MCF 10A (cell line): ENCODE measurements around the gene GNG13. TPM values are rescaled to one million over a fixed set of nuclear protein-coding genes. Genes with fewer than 3 reads are reported as not detected.

Experiments used
- BruUV-seq: library from RNA; stranded (reverse); fragments of 400-500 nt; replicated peaks from 2 replicates; lab custom pipeline; 2021; lab: Mats Ljungman, UMichigan
- CTCF ChIA-PET: fragments of 300-600 bp; sonication (Branson Sonifier 250); formaldehyde crosslinking; extraction: SDS; loops from one replicate; lab custom pipeline; 2021; ENCODE audit warnings: antibody characterized with exemption, inconsistent platforms; lab: Yijun Ruan, JAX
- POLR2A ChIA-PET: fragments of 300-600, 350-650 bp; sonication (Branson Sonifier 250); formaldehyde crosslinking; extraction: SDS; loops from one replicate; lab custom pipeline; 2020; ENCODE audit warnings: antibody characterized with exemption, inconsistent platforms; lab: Yijun Ruan, JAX
- DNase-seq: peaks from one replicate; pipeline ENCODE4 v3.0.0-alpha.2; 2018; ENCODE audit not compliant: unreplicated experiment
- H3K27ac Mint-ChIP-seq: one replicate; pipeline ENCODE4 v1.8.0; 2022; ENCODE audit warnings: mild to moderate bottlenecking, low read depth, mixed read lengths; ENCODE audit not compliant: unreplicated experiment
- H3K27me3 Mint-ChIP-seq: one replicate; pipeline ENCODE4 v1.8.0; 2022; ENCODE audit warnings: mixed read lengths; ENCODE audit not compliant: insufficient read depth, unreplicated experiment
- H3K36me3 Mint-ChIP-seq: one replicate; pipeline ENCODE4 v1.8.0; 2022; ENCODE audit warnings: mild to moderate bottlenecking, moderate library complexity, mixed read lengths; ENCODE audit not compliant: insufficient read depth, unreplicated experiment
- H3K4me1 Mint-ChIP-seq: one replicate; pipeline ENCODE4 v1.8.0; 2022; ENCODE audit warnings: mixed read lengths; ENCODE audit not compliant: insufficient read depth, unreplicated experiment
- H3K4me3 Mint-ChIP-seq: one replicate; pipeline ENCODE4 v1.8.0; 2022; ENCODE audit warnings: mild to moderate bottlenecking, moderate library complexity, mixed read lengths; ENCODE audit not compliant: unreplicated experiment
- H3K9me3 Mint-ChIP-seq: one replicate; pipeline ENCODE4 v1.8.0; 2022; ENCODE audit warnings: mixed read lengths; ENCODE audit not compliant: unreplicated experiment
- CTCF ChIP-seq: fragments of 200-600 bp; IDR thresholded peaks from one replicate; pipeline ENCODE4 v1.8.0; 2022; ENCODE audit warnings: antibody characterized with exemption, mild to moderate bottlenecking; ENCODE audit not compliant: unreplicated experiment
- intact Hi-C: fragments of 100-400 bp; cut with micrococcal nuclease; formaldehyde crosslinking; loops from 2 replicates; pipeline ENCODE4 v1.14.1; 2022
- total RNA-seq: library from RNA; stranded (reverse); gene quantifications from 2 replicates; pipeline ENCODE4 v1.2.3, GENCODE V29; 2022

Gene GNG13
- total RNA-seq, 1 experiment from 2014 or later = not detected

GRCh38 chr16:760545-761343 lies 39.8 kb downstream of the GNG13 start, which contains the start of gene MSLN:
Gene MSLN, plus strand, starts transcription at chr16:760734. Its CDS starts 1,947 bp downstream, at chr16:762681.
- TF ChIP-seq CTCF = no peak
- H3K27me3 Mint-ChIP-seq = no peaks in the 10 kb centered on the region
- ChIA-PET POLR2A (interaction anchor here (0.8 to 3.9 kb wide), 16 partner anchors 9 to 1021 kb away, joined by 3 to 26 read pairs (median 5); partner anchors contain the start of genes ANTKMT, CCDC78, CHTF18 and CIAO3), CTCF (interaction anchor here (0.7 to 2.9 kb wide), 6 partner anchors 9 to 48 kb away, joined by 3 to 11 read pairs (median 8); partner anchors contain the start of gene CIAO3)
- BruUV-seq = TSS peak; percentile 65
- H3K27ac Mint-ChIP-seq = peak within 1 kb of the TSS; percentile 61
- DNase-seq = peak; percentile 76
- H3K9me3 Mint-ChIP-seq = no peaks in the 10 kb centered on the region
- intact Hi-C loops = no loop called here
- peak within 1 kb of the TSS; percentile 60 for H3K4me3 Mint-ChIP-seq
- H3K4me1 Mint-ChIP-seq = peaks cover 10% of the 10 kb centered on the region
- H3K36me3 Mint-ChIP-seq = no peaks in the 10 kb centered on the region

- ChIA-PET POLR2A (interaction anchor here (1.1 to 3.9 kb wide), 10 partner anchors 10 to 123 kb away, joined by 3 to 26 read pairs (median 9); partner anchors contain the start of genes ANTKMT, CHTF18, CIAO3 and METTL26), CTCF (interaction anchor here (0.6 to 2.9 kb wide), 5 partner anchors 14 to 298 kb away, joined by 3 to 11 read pairs (median 7); partner anchors contain the start of gene CIAO3)
- H3K4me3 Mint-ChIP-seq = peak overlapping the region; percentile 60
Observed at GRCh38 chr16:760065-760464, 40.5 kb downstream of the GNG13 start.

GRCh38 chr16:759110-759910 lies 41.2 kb downstream of the GNG13 start:
- peak overlapping the region; percentile 61 for H3K27ac Mint-ChIP-seq
- BruUV-seq = no TSS peak
- no peak for DNase-seq
- H3K4me3 Mint-ChIP-seq = no peak overlapping the region
- H3K9me3 Mint-ChIP-seq = no peaks in the 10 kb centered on the region
- no peak for TF ChIP-seq CTCF
- POLR2A ChIA-PET = interaction anchor here (1.1 to 3.9 kb wide), 6 partner anchors 10 to 52 kb away, joined by 3 to 26 read pairs (median 9); partner anchors contain the start of genes ANTKMT, CHTF18 and RPUSD1
- CTCF ChIA-PET = interaction anchor here (0.6 to 2.9 kb wide), 5 partner anchors 14 to 298 kb away, joined by 3 to 11 read pairs (median 7); partner anchors contain the start of gene CIAO3
- H3K4me1 Mint-ChIP-seq = peaks cover 10% of the 10 kb centered on the region
- intact Hi-C loops = no loop called here
- H3K36me3 Mint-ChIP-seq = no peaks in the 10 kb centered on the region
- no peaks in the 10 kb centered on the region for H3K27me3 Mint-ChIP-seq

More at GRCh38 chr16:760065-760464, 40.5 kb downstream of the GNG13 start:
- Mint-ChIP-seq H3K27me3 (no peaks in the 10 kb centered on the region), H3K27ac (peak overlapping the region; percentile 61), H3K9me3 (no peaks in the 10 kb centered on the region), H3K4me1 (peaks cover 10% of the 10 kb centered on the region), H3K36me3 (no peaks in the 10 kb centered on the region)
- TF ChIP-seq CTCF = no peak
- no TSS peak for BruUV-seq
- no peak for DNase-seq
- intact Hi-C loops = no loop called here
